OCI-LY7 (cell line): Measurements from ENCODE around the gene TMEM179. TPM values are rescaled to one million over a fixed set of nuclear protein-coding genes. Genes with fewer than 3 reads are reported as not detected.

Source experiments
- BruUV-seq: library from RNA; stranded (reverse); fragments of 400-500 nt; replicated peaks from 2 replicates; lab custom pipeline; 2021; lab: Mats Ljungman, UMichigan
- CTCF ChIA-PET: fragments of 300-600 bp; sonication (Branson Sonifier 250); formaldehyde crosslinking; loops from one replicate; lab custom pipeline; 2022; ENCODE audit warnings: antibody characterized with exemption; ENCODE audit not compliant: unreplicated experiment; lab: Charles Lee
- POLR2A ChIA-PET: fragments of 300-600 bp; sonication (Branson Sonifier 250); formaldehyde crosslinking; loops from one replicate; lab custom pipeline; 2022; ENCODE audit warnings: antibody characterized with exemption; lab: Charles Lee
- DNase-seq: peaks from one replicate; pipeline ENCODE4 v3.0.0-alpha.2; 2015; ENCODE audit warnings: low spot score
- H2AFZ ChIP-seq: fragments of 200-600 bp; sonication (generic), shearing (Covaris generic); 2 replicates; pipeline ENCODE4 v1.6.1; 2014; ENCODE audit warnings: mild to moderate bottlenecking, antibody characterized with exemption, low read length, moderate library complexity
- H3K27ac ChIP-seq: fragments of 200-600 bp; sonication (generic); 2 replicates; pipeline ENCODE4 v1.5.1; 2014; ENCODE audit warnings: mixed run types, low read depth, mild to moderate bottlenecking, moderate library complexity, low read length, inconsistent platforms; ENCODE audit not compliant: poor library complexity, severe bottlenecking
- H3K36me3 ChIP-seq: fragments of 200-600 bp; sonication (generic); 2 replicates; pipeline ENCODE4 v1.6.1; 2014; ENCODE audit warnings: mild to moderate bottlenecking, antibody characterized with exemption, low read length, moderate library complexity, mixed read lengths; ENCODE audit not compliant: insufficient read depth
- H3K4me1 ChIP-seq: fragments of 200-600 bp; sonication (generic); 2 replicates; pipeline ENCODE4 v1.5.1; 2014; ENCODE audit warnings: mild to moderate bottlenecking, low read length; ENCODE audit not compliant: insufficient read depth, poor library complexity, severe bottlenecking
- H3K4me2 ChIP-seq: fragments of 200-600 bp; sonication (generic); 2 replicates; pipeline ENCODE4 v1.6.1; 2014; ENCODE audit warnings: mild to moderate bottlenecking, low read length
- H3K4me3 ChIP-seq: fragments of 200-600 bp; sonication (generic); 2 replicates; pipeline ENCODE4 v1.5.1; 2014; ENCODE audit warnings: mild to moderate bottlenecking, low read depth, low read length; ENCODE audit not compliant: poor library complexity, severe bottlenecking
- H3K79me2 ChIP-seq: fragments of 200-600 bp; sonication (generic); 2 replicates; pipeline ENCODE4 v1.6.1; 2016; ENCODE audit warnings: low read depth, mild to moderate bottlenecking, low read length, moderate library complexity, mixed read lengths; ENCODE audit not compliant: insufficient read depth
- H3K9me2 ChIP-seq: fragments of 200-600 bp; sonication (generic); 2 replicates; pipeline ENCODE4 v1.6.1; 2016; ENCODE audit warnings: mild to moderate bottlenecking, low read length, mixed read lengths; ENCODE audit not compliant: insufficient read depth
- H3K9me3 ChIP-seq: fragments of 200-600 bp; sonication (generic); 2 replicates; pipeline ENCODE4 v1.6.1; 2014; ENCODE audit warnings: mild to moderate bottlenecking, mixed run types, low read length, mixed read lengths
- H4K20me1 ChIP-seq: fragments of 200-600 bp; sonication (generic); 2 replicates; pipeline ENCODE4 v1.6.1; 2014; ENCODE audit warnings: mild to moderate bottlenecking, antibody characterized with exemption, low read length, moderate library complexity, mixed read lengths; ENCODE audit not compliant: insufficient read depth
- CTCF ChIP-seq: fragments of 200-600 bp; sonication (generic); conservative IDR thresholded peaks from 2 replicates; pipeline ENCODE4 v1.5.1; 2014; ENCODE audit warnings: mild to moderate bottlenecking, antibody characterized with exemption, low read length, moderate library complexity, mixed read lengths
- EZH2phosphoT487 ChIP-seq: fragments of 200-600 bp; sonication (generic); IDR thresholded peaks from 2 replicates; pipeline ENCODE4 v1.6.1; 2018; ENCODE audit warnings: low read depth, borderline replicate concordance, mild to moderate bottlenecking, mixed run types, antibody characterized with exemption, low read length, moderate library complexity, mixed read lengths
- intact Hi-C: fragments of 100-400 bp; cut with micrococcal nuclease; formaldehyde crosslinking; loops from one replicate; pipeline ENCODE4 v1.10.0; 2022; ENCODE audit not compliant: unreplicated experiment
- total RNA-seq, 2 experiments: library from RNA; depleted of rRNA in 1 of 2; stranded (reverse); fragments of >200 nt in 1 of 2; shearing (Covaris generic) in 1 of 2; gene quantifications; 2 replicates each; pipeline ENCODE4 v1.2.3, GENCODE V29; 2014 to 2022

Gene TMEM179
- total RNA-seq, 2 experiments from 2014 or later: not detected

GRCh38 chr14:104635717-104636116 is 31.1 kb upstream of the TMEM179 start:
- H2AFZ ChIP-seq: no peak overlapping the region
- H3K27ac ChIP-seq: no peak overlapping the region
- no peak for TF ChIP-seq CTCF
- no peak for TF ChIP-seq EZH2phosphoT487
- no peaks in the 10 kb centered on the region for H3K4me1 ChIP-seq
- ChIA-PET CTCF (no interaction called here), POLR2A (no interaction called here)
- H3K9me3 ChIP-seq: no peaks in the 10 kb centered on the region
- H3K9me2 ChIP-seq: no peaks in the 10 kb centered on the region
- H4K20me1 ChIP-seq: no peaks in the 10 kb centered on the region
- no peak overlapping the region for H3K4me3 ChIP-seq
- no peaks in the 10 kb centered on the region for H3K79me2 ChIP-seq
- intact Hi-C loops: no loop called here
- H3K4me2 ChIP-seq: no peak overlapping the region
- no TSS peak for BruUV-seq
- DNase-seq: no peak
- no peaks in the 10 kb centered on the region for H3K36me3 ChIP-seq

- Histone ChIP-seq H3K9me3 (0 out of 2 replicates have a peak, but pooled peaks cover 1% of the 10 kb centered on the region), H3K9me2 (no peaks in the 10 kb centered on the region), H3K4me3 (no peak overlapping the region), H3K36me3 (no peaks in the 10 kb centered on the region), H4K20me1 (no peaks in the 10 kb centered on the region), H3K79me2 (no peaks in the 10 kb centered on the region), H3K4me2 (no peak overlapping the region), H3K4me1 (no peaks in the 10 kb centered on the region), H2AFZ (no peak overlapping the region), H3K27ac (no peak overlapping the region)
- CTCF ChIA-PET: no interaction called here
- TF ChIP-seq CTCF (no peak), EZH2phosphoT487 (no peak)
- DNase-seq: no peak
- intact Hi-C loops: no loop called here
- BruUV-seq: no TSS peak
- POLR2A ChIA-PET: no interaction called here
Measured at GRCh38 chr14:104634886-104635570, 30.5 kb upstream of the TMEM179 start.

GRCh38 chr14:104634138-104634760 is 29.7 kb upstream of the TMEM179 start:
- no peaks in the 10 kb centered on the region for H3K9me2 ChIP-seq
- H3K4me2 ChIP-seq: no peak overlapping the region
- no peak for DNase-seq
- intact Hi-C loops: no loop called here
- H3K79me2 ChIP-seq: no peaks in the 10 kb centered on the region
- CTCF ChIA-PET: no interaction called here
- H3K4me3 ChIP-seq: no peak overlapping the region
- H3K36me3 ChIP-seq: no peaks in the 10 kb centered on the region
- H3K9me3 ChIP-seq: peaks cover 9% of the 10 kb centered on the region; the same call in 1 of the 2 replicates
- POLR2A ChIA-PET: no interaction called here
- no peaks in the 10 kb centered on the region for H3K4me1 ChIP-seq
- no peak overlapping the region for H3K27ac ChIP-seq
- no peaks in the 10 kb centered on the region for H4K20me1 ChIP-seq
- no peak for TF ChIP-seq EZH2phosphoT487
- TF ChIP-seq CTCF: no peak
- no TSS peak for BruUV-seq
- no peak overlapping the region for H2AFZ ChIP-seq
